Small intestine (tissue), 16 donors: ENCODE measurements around the gene ARPP21. TPM values are rescaled to one million over a fixed set of nuclear protein-coding genes. Genes with fewer than 3 reads are reported as not detected.

ENCODE experiments used
- DNase-seq, 2 donors: peaks; one replicate each; pipeline versions ENCODE4 v3.0.0 to v3.0.0-alpha.2; 2013
- FAIRE-seq: peaks from 2 replicates; lab custom pipeline; 2012; peaks lifted over from hg19 to GRCh38; lab: Jason Lieb, UNC
- H3K27ac ChIP-seq, 3 donors: one replicate each; pipeline ENCODE4 v1.5.1; 2013; ENCODE audit warnings: low read length in 2 of 3, mild to moderate bottlenecking in 2 of 3, control low read depth in 1 of 3, inconsistent platforms in 1 of 3, low read depth in 1 of 3, moderate library complexity in 1 of 3
- H3K27me3 ChIP-seq, 3 donors: one replicate each; pipeline ENCODE4 v1.6.1; 2013; ENCODE audit warnings: low read length in 3 of 3, inconsistent platforms in 1 of 3; ENCODE audit not compliant: control insufficient read depth in 3 of 3, insufficient read depth in 3 of 3
- H3K36me3 ChIP-seq, 3 donors: one replicate each; pipeline ENCODE4 v1.6.1; 2013; ENCODE audit warnings: low read length in 3 of 3, inconsistent platforms in 1 of 3, low read depth in 1 of 3, mild to moderate bottlenecking in 1 of 3, moderate library complexity in 1 of 3; ENCODE audit not compliant: control insufficient read depth in 3 of 3, insufficient read depth in 2 of 3
- H3K4me1 ChIP-seq, 3 donors: one replicate each; pipeline ENCODE4 v1.6.1; 2013; ENCODE audit warnings: low read length in 2 of 3, inconsistent platforms in 1 of 3, low read depth in 1 of 3, mild to moderate bottlenecking in 1 of 3, moderate library complexity in 1 of 3; ENCODE audit not compliant: control insufficient read depth in 3 of 3, insufficient read depth in 2 of 3
- H3K4me3 ChIP-seq, 3 donors: one replicate each; pipeline ENCODE4 v1.5.1; 2013; ENCODE audit warnings: low read length in 3 of 3, control low read depth in 1 of 3, inconsistent platforms in 1 of 3, low read depth in 1 of 3, mild to moderate bottlenecking in 1 of 3, moderate library complexity in 1 of 3
- H3K9me3 ChIP-seq, 2 donors: one replicate each; pipeline ENCODE4 v1.6.1; 2013; ENCODE audit warnings: low read depth in 1 of 2, low read length in 1 of 2; ENCODE audit not compliant: control insufficient read depth in 2 of 2, insufficient read depth in 1 of 2
- WGBS, 3 donors: extraction: QIAGEN DNeasy Blood & Tissue Kit; methylation state at CpG; one replicate each; pipeline ENCODE4 v1.1.7; 2013; 5-methylcytosine and 5-hydroxymethylcytosine counted together
- long read RNA-seq, 10 donors: transcript quantifications; one replicate each; lab custom pipeline, GENCODE V29; 2026
- polyA plus RNA-seq, 4 donors: library from polyadenylated mRNA; stranded (reverse) in 3 of 4; unstranded in 1 of 4; fragments of 200-250 nt in 3 of 4; fragments of 120-200 nt in 1 of 4; gene quantifications; one replicate each; pipeline versions ENCODE4 v1.2.1 to v1.2.3, GENCODE V29; 2013
- donor health status: healthy with polysubstance abuse.
- donor health status: control.
- donor health status: control.
- donor health status: Bipolar disorder and iron deficiency.
- donor health status: healthy.

ARPP21 gene
- polyA plus RNA-seq, result 1 to 10 TPM in 1 of 4 donors, under 1 TPM in 1, not detected in 2; 0.74 to 1.4 TPM
- long read RNA-seq, donor 1, result 0 reads
- long read RNA-seq, donor 2, result 0 reads
- long read RNA-seq, donor 3, result 0 reads
- long read RNA-seq, donor 4, result 0 reads
- long read RNA-seq, donor 5, result 0 reads
- long read RNA-seq, donor 6, result 0 reads
- long read RNA-seq, donor 7, result 0 reads
- long read RNA-seq, donor 8, partial matches to known transcripts, result 0 of 1 reads
- long read RNA-seq, donor 8, other reads (novel, unspliced or antisense), result 0 of 1 reads
- long read RNA-seq, donor 9, result 0 reads
- long read RNA-seq, donor 10, result 0 reads

DNA sequence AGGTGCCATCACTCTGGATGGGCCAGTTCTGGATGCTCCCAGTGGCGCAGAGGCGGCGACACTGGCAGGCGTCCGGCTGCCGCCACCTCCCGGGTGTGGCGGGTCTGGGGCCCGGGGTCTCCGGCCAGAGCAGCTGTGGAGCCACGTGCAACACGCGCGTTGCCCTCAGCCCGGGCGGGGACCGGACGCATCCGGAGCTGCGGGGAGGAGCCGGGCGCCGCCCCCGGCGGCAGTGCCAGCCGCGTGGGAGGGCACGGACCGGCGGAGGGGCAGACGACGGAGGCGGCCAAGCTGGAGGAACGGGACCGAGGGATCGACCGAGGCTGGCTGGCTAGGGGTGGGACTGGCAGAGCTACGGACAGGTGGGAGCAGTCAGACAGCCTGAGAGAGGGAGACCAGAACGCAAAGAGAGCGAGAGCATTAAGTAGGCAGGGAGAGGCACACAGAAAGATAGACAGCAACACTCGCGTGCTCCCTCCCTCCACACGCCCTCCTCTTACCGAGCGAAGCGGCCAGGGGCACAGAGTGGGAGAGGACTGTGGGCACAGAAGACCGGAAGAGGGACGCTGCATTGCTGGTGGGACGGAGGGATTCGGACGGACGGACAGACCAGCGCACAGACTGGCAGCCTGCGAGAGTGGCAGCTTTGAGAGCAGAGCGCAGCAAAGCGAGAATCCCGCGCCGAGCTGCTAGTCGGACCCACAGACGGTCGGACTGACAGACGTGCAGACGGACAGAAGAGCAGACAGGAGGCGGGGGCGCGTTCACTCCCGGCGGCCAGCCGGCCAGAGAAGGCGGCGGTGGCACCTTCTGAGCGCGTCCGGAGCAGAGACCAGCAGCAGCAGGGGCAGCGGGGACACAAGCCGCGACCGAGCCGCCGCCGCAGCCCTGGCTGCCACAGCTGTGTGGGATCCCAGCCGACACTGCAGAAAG lies at the start of gene ARPP21:
ARPP21 (plus strand) TSS at position 272 of the 933 bp plus-strand sequence. CDS start 42,227 bp downstream, outside the sequence.
- H3K27me3 ChIP-seq, result peaks cover 3 to 26% (median 14%) of the 10 kb centered on the region in 3 donors
- peak within 1 kb of the TSS in 2 of 3 donors; percentile 11 to 32 for H3K4me3 ChIP-seq
- no peak for FAIRE-seq
- DNase-seq, result peak in 1 of 2 donors; percentile 35
- no peaks in the 10 kb centered on the region for H3K9me3 ChIP-seq
- no peak within 1 kb of the TSS for H3K27ac ChIP-seq
- H3K36me3 ChIP-seq, result no peaks in the 10 kb centered on the region
- H3K4me1 ChIP-seq, result no peaks in the 10 kb centered on the region
- WGBS, 3 donors, result 1 to 3% (median 1%) methylated on average over 83 of the region's 83 CpGs

DNA sequence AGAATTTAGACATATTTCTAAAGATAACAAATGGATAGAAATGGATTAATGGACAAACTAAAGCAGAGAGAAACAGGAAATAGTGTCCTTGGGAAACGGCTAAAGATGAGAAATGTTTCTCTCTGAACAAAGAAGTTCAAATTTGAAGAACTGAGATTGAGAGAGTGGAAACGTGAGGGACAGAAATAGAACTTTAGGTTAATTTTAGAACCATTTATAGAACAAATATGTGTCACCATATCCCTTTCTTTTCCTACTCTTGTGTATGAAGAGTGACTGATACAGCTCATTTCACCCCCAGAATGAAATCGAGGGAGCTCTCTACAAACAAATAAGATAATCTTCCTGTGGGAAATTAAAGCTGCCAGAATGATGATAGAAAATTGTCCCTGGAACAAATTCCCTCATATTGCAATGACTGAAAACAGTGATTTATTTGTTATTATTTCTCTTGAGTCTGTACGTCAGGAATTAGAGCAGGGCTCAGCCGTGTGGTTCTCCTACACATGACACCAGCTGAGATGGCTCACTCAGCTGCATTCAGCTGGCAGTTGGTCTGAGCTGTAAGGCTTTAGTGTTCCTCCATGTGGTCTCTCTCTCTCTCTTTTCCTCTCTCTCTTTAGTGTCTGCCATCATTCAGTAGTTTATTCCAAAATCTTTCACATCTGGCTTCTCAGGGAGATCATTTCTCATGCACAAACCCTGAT lies 46.6 kb upstream of the ARPP21 start:
- 58 to 63% (median 62%) methylated on average over 5 of the region's 5 CpGs for WGBS, 3 donors
- DNase-seq, result no peak
- no peaks in the 10 kb centered on the region for H3K27me3 ChIP-seq
- H3K27ac ChIP-seq, result no peak overlapping the region
- no peaks in the 10 kb centered on the region for H3K4me1 ChIP-seq
- H3K4me3 ChIP-seq, result no peak overlapping the region
- no peaks in the 10 kb centered on the region for H3K36me3 ChIP-seq
- FAIRE-seq, result no peak
- H3K9me3 ChIP-seq, result no peaks in the 10 kb centered on the region

DNA sequence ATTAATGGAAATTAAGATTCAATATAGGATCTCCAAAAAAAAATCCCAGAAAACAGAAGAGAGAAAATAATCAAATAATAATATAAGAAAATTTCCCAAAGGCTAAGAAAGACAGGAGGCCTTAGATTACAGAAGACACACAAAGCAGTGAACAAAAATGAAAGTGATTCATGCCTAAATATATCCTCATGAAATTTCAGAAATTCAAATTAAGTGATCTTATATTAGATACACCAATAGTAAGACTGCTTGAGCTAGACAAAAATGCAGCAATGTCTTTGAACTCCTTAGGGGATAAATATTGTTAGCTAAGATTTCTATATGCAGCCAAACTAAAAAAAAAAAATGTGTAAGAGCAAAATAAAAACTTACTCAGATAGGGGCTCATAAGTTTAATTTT lies 44.6 kb upstream of the ARPP21 start:
- Histone ChIP-seq H3K36me3 (no peaks in the 10 kb centered on the region), H3K27me3 (no peaks in the 10 kb centered on the region), H3K27ac (no peak overlapping the region), H3K9me3 (no peaks in the 10 kb centered on the region), H3K4me1 (no peaks in the 10 kb centered on the region), H3K4me3 (no peak overlapping the region)
- FAIRE-seq (no peak), DNase-seq (no peak)

DNA sequence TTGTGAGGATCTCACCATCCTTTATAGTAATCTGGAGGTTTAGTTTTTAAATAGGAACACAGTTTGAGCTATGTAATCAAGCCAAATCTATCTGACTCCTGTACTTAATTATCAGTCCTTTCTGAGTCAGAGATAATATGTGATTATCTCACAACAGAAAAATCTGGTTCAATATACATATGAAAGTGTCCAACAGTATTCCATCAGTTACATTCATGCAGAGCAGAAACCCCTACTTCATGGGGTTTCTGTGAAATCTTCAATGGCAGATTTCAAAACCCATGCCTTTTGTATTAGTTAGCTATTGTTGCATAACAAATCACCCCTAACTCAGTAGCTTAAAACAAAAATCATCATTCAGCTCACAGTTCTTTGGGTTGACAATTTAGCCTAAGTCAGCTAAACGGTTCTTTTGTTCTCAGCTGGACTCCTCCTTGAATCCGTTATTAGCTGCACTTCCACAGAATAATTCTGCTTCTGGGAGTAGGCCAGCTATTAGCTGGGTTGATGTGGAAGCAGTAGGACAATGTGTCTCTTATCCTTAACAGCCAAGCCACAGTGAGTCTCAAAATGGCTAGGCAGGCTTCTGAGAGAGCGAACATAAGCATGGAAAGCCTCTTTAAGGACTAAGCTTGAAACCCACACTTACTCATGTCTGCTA lies 42.9 kb upstream of the ARPP21 start:
- H3K27ac ChIP-seq, result no peak overlapping the region
- FAIRE-seq (no peak), DNase-seq (no peak)
- H3K4me3 ChIP-seq, result no peak overlapping the region
- no peaks in the 10 kb centered on the region for H3K27me3 ChIP-seq
- H3K9me3 ChIP-seq, result no peaks in the 10 kb centered on the region
- H3K36me3 ChIP-seq, result no peaks in the 10 kb centered on the region
- WGBS, 3 donors, result 68 to 83% (median 70%) methylated on average over 3 of the region's 3 CpGs
- no peaks in the 10 kb centered on the region for H3K4me1 ChIP-seq

DNA sequence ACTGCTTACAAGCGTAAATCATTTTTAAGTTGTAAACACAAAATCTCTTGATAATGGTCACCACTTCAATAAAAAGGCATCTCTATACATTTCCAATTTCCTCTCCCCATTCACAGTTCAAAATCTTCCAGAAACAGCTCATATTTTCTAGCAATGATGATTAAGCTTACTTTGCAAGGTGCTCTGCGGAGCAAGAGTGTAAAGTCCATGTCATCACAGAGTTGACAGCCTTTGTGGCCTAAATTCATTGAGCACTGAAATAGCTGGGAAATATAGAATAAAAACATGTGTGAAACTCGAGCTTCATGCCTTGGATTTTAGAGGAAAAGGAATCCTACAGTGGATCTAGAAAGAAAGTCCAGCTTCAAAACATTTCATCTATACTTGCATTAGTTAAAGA lies 41.8 kb upstream of the ARPP21 start:
- DNase-seq, result no peak
- no peaks in the 10 kb centered on the region for H3K9me3 ChIP-seq
- FAIRE-seq, result no peak
- no peak overlapping the region for H3K27ac ChIP-seq
- H3K36me3 ChIP-seq, result no peaks in the 10 kb centered on the region
- WGBS, 3 donors, result 47 to 60% (median 53%) methylated on average over 3 of the region's 3 CpGs
- H3K27me3 ChIP-seq, result no peaks in the 10 kb centered on the region
- H3K4me3 ChIP-seq, result no peak overlapping the region
- no peaks in the 10 kb centered on the region for H3K4me1 ChIP-seq

DNA sequence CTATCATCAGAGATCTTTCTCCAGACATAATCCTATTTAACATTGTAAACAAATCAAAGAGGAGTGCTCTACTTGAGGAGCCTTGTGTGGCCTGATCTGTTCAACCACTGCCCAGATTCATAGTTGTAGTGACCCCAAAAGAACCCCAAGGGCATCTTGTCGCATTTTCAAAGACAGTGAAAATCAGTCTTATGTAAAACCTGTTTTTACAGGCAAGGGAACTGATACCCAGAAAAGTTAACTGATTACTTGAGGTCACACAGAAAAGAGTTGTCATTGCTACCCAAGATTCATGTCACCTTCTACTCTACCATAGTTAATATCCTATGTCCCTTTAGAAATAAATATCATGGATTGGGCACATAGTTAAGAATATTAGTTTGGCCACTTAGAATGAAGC lies 40.5 kb upstream of the ARPP21 start:
- no peak for DNase-seq
- no peaks in the 10 kb centered on the region for H3K36me3 ChIP-seq
- no peaks in the 10 kb centered on the region for H3K4me1 ChIP-seq
- no peaks in the 10 kb centered on the region for H3K9me3 ChIP-seq
- no peaks in the 10 kb centered on the region for H3K27me3 ChIP-seq
- no peak overlapping the region for H3K27ac ChIP-seq
- 64 to 86% (median 79%) methylated on average over 1 of the region's 1 CpG for WGBS, 3 donors
- no peak overlapping the region for H3K4me3 ChIP-seq
- no peak for FAIRE-seq

DNA sequence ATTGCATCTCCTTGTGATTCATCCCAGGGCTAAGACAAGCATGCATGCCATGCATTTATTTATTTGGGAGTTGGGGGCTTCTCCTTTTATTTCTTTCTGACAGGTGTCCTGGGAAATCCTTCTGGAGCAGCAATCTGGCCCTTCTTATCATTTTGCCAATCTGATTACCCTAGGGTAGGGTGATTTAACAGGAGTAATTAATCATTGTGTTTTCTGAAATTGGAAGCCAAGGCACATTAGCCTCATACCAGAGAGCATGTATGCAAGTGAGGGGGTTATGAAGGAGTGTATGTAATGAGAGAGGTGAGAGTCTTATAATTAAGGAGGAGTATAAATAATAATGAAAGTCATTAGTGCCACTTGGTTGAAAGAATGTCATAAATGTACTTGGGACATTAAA lies 37.4 kb upstream of the ARPP21 start:
- H3K27me3 ChIP-seq, result no peaks in the 10 kb centered on the region
- DNase-seq, result no peak

DNA sequence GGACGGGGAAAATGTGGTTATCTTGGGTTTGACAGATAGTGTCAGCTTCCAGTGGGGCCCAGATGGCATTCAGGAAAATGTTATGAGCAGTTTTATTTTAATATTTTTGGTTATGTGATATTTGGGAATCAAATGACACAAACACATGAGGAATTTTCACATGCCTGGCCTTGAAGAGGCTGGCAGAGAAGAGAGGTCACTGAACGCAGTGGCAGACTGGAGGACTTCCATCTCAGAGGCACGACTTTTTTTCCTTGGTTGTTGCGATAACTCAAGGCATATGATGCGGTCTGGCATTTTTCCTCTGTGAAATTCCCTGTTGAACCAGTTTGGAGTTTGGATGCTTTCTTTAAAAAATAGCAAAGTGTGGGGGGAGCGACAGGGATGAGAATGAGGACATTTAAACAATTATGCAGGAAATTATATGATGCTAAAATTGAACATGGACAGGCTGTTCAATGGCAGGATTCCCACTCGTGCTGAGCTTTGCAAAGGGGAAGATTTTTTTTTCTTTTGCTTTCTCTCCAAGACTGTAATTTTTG lies 36.9 kb upstream of the ARPP21 start:
- no peak overlapping the region for H3K27ac ChIP-seq
- no peaks in the 10 kb centered on the region for H3K4me1 ChIP-seq
- WGBS, 3 donors, result 68 to 79% (median 73%) methylated on average over 7 of the region's 7 CpGs
- H3K36me3 ChIP-seq, result no peaks in the 10 kb centered on the region
- H3K4me3 ChIP-seq, result no peak overlapping the region
- no peaks in the 10 kb centered on the region for H3K27me3 ChIP-seq
- H3K9me3 ChIP-seq, result no peaks in the 10 kb centered on the region
- no peak for DNase-seq
- no peak for FAIRE-seq

More for the DNA sequence above, 37.4 kb upstream of the ARPP21 start:
- H3K36me3 ChIP-seq, result no peaks in the 10 kb centered on the region
- H3K4me3 ChIP-seq, result no peak overlapping the region
- no peak for FAIRE-seq
- no peaks in the 10 kb centered on the region for H3K4me1 ChIP-seq
- H3K9me3 ChIP-seq, result no peaks in the 10 kb centered on the region
- no peak overlapping the region for H3K27ac ChIP-seq
